HEK293 (cell line): Measurements from ENCODE around the gene SPRR3.

Source experiments
- CTCF ChIA-PET: fragments of 350-600 bp; formaldehyde crosslinking; extraction: SDS; loops from one replicate; lab custom pipeline; 2021; ENCODE audit warnings: antibody characterized with exemption; lab: Yijun Ruan, JAX
- POLR2A ChIA-PET: fragments of 300-600 bp; formaldehyde crosslinking; extraction: SDS; loops from one replicate; lab custom pipeline; 2020; ENCODE audit warnings: antibody characterized with exemption, inconsistent platforms; lab: Yijun Ruan, JAX
- H3K27ac ChIP-seq: fragments of 200-500 bp; sonication (Bioruptor generic); 2 replicates; pipeline ENCODE4 v1.5.1; 2014; ENCODE audit warnings: low read depth, low read length, control low read depth, inconsistent platforms; ENCODE audit errors: extremely low read depth
- H3K36me3 ChIP-seq, 2 experiments: fragments of 200-500 bp in 1 of 2; sonication (Bioruptor generic) in 1 of 2; 1 replicate in 1 of 2; 2 replicates in 1 of 2; pipeline ENCODE4 v1.5.1; 2014 to 2017; ENCODE audit warnings: inconsistent platforms in 2 of 2, low read length in 2 of 2; ENCODE audit not compliant: control insufficient read depth in 2 of 2, insufficient read depth in 1 of 2
- H3K4me1 ChIP-seq: fragments of 200-500 bp; sonication (Bioruptor generic); 2 replicates; pipeline ENCODE4 v1.5.1; 2014; ENCODE audit warnings: mild to moderate bottlenecking, low read length, inconsistent platforms; ENCODE audit not compliant: control insufficient read depth, insufficient read depth
- H3K4me3 ChIP-seq: 2 replicates; pipeline ENCODE4 v1.5.1; 2011; ENCODE audit warnings: low read depth, mild to moderate bottlenecking, control low read depth, low read length, moderate library complexity
- H3K9me3 ChIP-seq: fragments of 200-500 bp; sonication (Bioruptor generic); 2 replicates; pipeline ENCODE4 v1.5.1; 2014; ENCODE audit warnings: low read depth, low read length, inconsistent platforms; ENCODE audit not compliant: control insufficient read depth, insufficient read depth
- GLIS2 ChIP-seq: fragments of 450-650 bp; formaldehyde crosslinking; IDR thresholded peaks from 2 replicates; pipeline ENCODE4 v1.5.1; 2016; ENCODE audit warnings: missing biosample characterization, missing genetic modification characterization
- KLF10 ChIP-seq: fragments of 450-650 bp; IDR thresholded peaks from 2 replicates; pipeline ENCODE4 v1.5.1; 2018; ENCODE audit warnings: missing biosample characterization, mild to moderate bottlenecking, missing genetic modification characterization
- MYNN ChIP-seq: fragments of 450-650 bp; formaldehyde crosslinking; IDR thresholded peaks from 2 replicates; pipeline ENCODE4 v1.5.1; 2016; ENCODE audit warnings: missing biosample characterization, missing genetic modification characterization, borderline replicate concordance
- PATZ1 ChIP-seq: fragments of 450-650 bp; formaldehyde crosslinking; IDR thresholded peaks from 2 replicates; pipeline ENCODE4 v1.5.1; 2016; ENCODE audit warnings: missing biosample characterization, missing genetic modification characterization
- RBAK ChIP-seq: fragments of 450-650 bp; formaldehyde crosslinking; IDR thresholded peaks from 2 replicates; pipeline ENCODE4 v1.5.1; 2016; ENCODE audit warnings: missing biosample characterization, missing genetic modification characterization
- SP3 ChIP-seq: fragments of 450-650 bp; formaldehyde crosslinking; IDR thresholded peaks from 2 replicates; pipeline ENCODE4 v1.5.1; 2016; ENCODE audit warnings: missing biosample characterization, missing genetic modification characterization
- WT1 ChIP-seq: fragments of 450-650 bp; formaldehyde crosslinking; IDR thresholded peaks from 2 replicates; pipeline ENCODE4 v1.5.1; 2016; ENCODE audit warnings: missing biosample characterization, missing genetic modification characterization
- YY2 ChIP-seq: fragments of 450-650 bp; formaldehyde crosslinking; IDR thresholded peaks from 2 replicates; pipeline ENCODE4 v1.5.1; 2016; ENCODE audit warnings: missing biosample characterization, missing genetic modification characterization
- ZBTB20 ChIP-seq: fragments of 450-650 bp; formaldehyde crosslinking; IDR thresholded peaks from 2 replicates; pipeline ENCODE4 v1.5.1; 2016; ENCODE audit warnings: missing biosample characterization, missing genetic modification characterization
- ZNF19 ChIP-seq: fragments of 450-650 bp; formaldehyde crosslinking; IDR thresholded peaks from 2 replicates; pipeline ENCODE4; 2016; ENCODE audit warnings: missing biosample characterization, missing genetic modification characterization, low read depth
- ZNF266 ChIP-seq: fragments of 450-650 bp; formaldehyde crosslinking; IDR thresholded peaks from 2 replicates; pipeline ENCODE4 v1.5.1; 2016; ENCODE audit warnings: missing biosample characterization, missing genetic modification characterization, low read depth
- ZNF274 ChIP-seq, 2 experiments: fragments of 200-500 bp in 1 of 2; fragments of 450-650 bp in 1 of 2; sonication (Bioruptor generic) in 1 of 2; formaldehyde crosslinking in 1 of 2; IDR thresholded peaks; 2 replicates each; pipeline versions ENCODE4 v1.5.1 to v1.6.1; 2014 to 2016; ENCODE audit warnings: borderline replicate concordance in 1 of 2, inconsistent platforms in 1 of 2, low read length in 1 of 2, missing biosample characterization in 1 of 2, missing genetic modification characterization in 1 of 2
- ZNF324 ChIP-seq: fragments of 450-650 bp; formaldehyde crosslinking; IDR thresholded peaks from 2 replicates; pipeline ENCODE4 v1.5.1; 2016; ENCODE audit warnings: missing biosample characterization, missing genetic modification characterization
- ZNF354C ChIP-seq: fragments of 450-650 bp; formaldehyde crosslinking; IDR thresholded peaks from 2 replicates; pipeline ENCODE4 v1.5.1; 2016; ENCODE audit warnings: missing biosample characterization, missing genetic modification characterization, low read depth, borderline replicate concordance
- ZNF366 ChIP-seq: fragments of 450-650 bp; formaldehyde crosslinking; conservative IDR thresholded peaks from 2 replicates; pipeline ENCODE4 v1.5.1; 2016; ENCODE audit warnings: missing biosample characterization, missing genetic modification characterization
- ZNF391 ChIP-seq: fragments of 450-650 bp; formaldehyde crosslinking; IDR thresholded peaks from 2 replicates; pipeline ENCODE4 v1.5.1; 2016; ENCODE audit warnings: low read depth, missing biosample characterization, missing genetic modification characterization, borderline replicate concordance
- ZNF501 ChIP-seq: fragments of 450-650 bp; formaldehyde crosslinking; IDR thresholded peaks from 2 replicates; pipeline ENCODE4 v1.5.1; 2016; ENCODE audit warnings: missing biosample characterization, missing genetic modification characterization
- ZNF560 ChIP-seq: fragments of 450-650 bp; formaldehyde crosslinking; IDR thresholded peaks from 2 replicates; pipeline ENCODE4 v1.5.1; 2017; ENCODE audit warnings: missing biosample characterization, missing genetic modification characterization, borderline replicate concordance
- ZNF571 ChIP-seq: fragments of 450-650 bp; formaldehyde crosslinking; IDR thresholded peaks from 2 replicates; pipeline ENCODE4 v1.5.0; 2017; ENCODE audit warnings: missing biosample characterization, missing genetic modification characterization
- ZNF707 ChIP-seq: fragments of 450-650 bp; formaldehyde crosslinking; IDR thresholded peaks from 2 replicates; pipeline ENCODE4 v1.5.1; 2016; ENCODE audit warnings: missing biosample characterization, missing genetic modification characterization
- TF ChIP-seq, protein P1 (sequence below): fragments of 450-650 bp; formaldehyde crosslinking; IDR thresholded peaks from 2 replicates; pipeline ENCODE4 v1.5.1; 2016; ENCODE audit warnings: missing biosample characterization, missing genetic modification characterization
- TF ChIP-seq, protein P2 (sequence below): fragments of 450-650 bp; formaldehyde crosslinking; IDR thresholded peaks from 2 replicates; pipeline ENCODE4 v1.5.1; 2016; ENCODE audit warnings: missing biosample characterization, missing genetic modification characterization
- TF ChIP-seq, protein P3 (sequence below): fragments of 450-650 bp; formaldehyde crosslinking; IDR thresholded peaks from 2 replicates; pipeline ENCODE4 v1.5.1; 2016; ENCODE audit warnings: missing biosample characterization, missing genetic modification characterization

SPRR3 gene

DNA sequence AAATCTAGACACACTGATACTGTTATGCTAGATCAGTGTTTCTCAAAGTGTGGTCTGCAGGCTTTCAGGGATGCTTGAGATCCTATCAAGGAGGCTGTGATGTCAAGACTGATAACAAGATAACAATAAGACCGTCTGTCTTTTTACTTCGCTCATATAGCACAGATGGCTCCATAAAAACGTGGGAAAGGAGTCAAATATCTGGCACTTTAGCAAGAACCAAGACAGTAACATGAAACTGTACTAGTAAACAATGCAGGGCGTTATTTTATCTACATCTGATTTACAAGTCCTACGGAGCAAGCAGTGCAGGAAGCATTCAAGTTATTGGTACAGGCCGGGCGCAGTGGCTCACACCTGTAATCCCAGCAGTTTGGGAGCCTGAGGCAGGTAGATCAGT is 3.6 kb upstream of the SPRR3 start (continued):
- TF ChIP-seq ZNF274 (IDR thresholded peaks at IDR 0.05; ENCODE audit: low read length) (no peak), ZNF274 (tag by site-specific recombination; IDR thresholded peaks at IDR 0.05; ENCODE audit: borderline replicate concordance) (no peak), WT1 (no peak), ZNF324 (tag by site-specific recombination) (no peak)

DNA sequence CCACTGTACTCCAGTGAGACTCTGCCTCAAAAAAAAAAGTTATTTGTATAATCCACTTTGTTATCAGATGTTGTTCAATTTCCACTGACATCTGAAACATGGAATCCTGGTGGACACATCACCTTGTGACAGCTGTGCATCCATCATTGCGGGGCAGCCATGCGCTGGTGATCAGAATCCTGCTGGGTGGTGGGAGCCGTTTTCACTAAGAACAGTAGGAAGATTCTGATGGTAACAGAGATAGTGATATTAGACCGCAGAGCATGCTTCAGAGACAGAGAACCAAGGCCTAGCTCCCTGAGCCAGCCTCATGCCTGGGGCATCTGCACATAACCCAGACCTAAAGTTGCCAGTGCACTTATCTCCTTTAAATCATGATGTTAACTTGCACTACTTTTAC is 3.1 kb upstream of the SPRR3 start:
- ChIA-PET POLR2A (no interaction called here), CTCF (no interaction called here)
- Histone ChIP-seq H3K9me3 (no peaks in the 10 kb centered on the region), H3K36me3 (no peaks in the 10 kb centered on the region), H3K4me1 (no peaks in the 10 kb centered on the region), H3K4me3 (no peak overlapping the region), H3K27ac (no peak overlapping the region)
- no peak for TF ChIP-seq ZNF571 (tag by site-specific recombination)

- TF ChIP-seq ZNF707 (tag by site-specific recombination) = no peak
- no peak for TF ChIP-seq SP3
- TF ChIP-seq PATZ1 (tag by site-specific recombination) = no peak
- no peak for TF ChIP-seq ZNF391 (tag by site-specific recombination)
- TF ChIP-seq ZNF324 (tag by site-specific recombination) = no peak
- TF ChIP-seq ZNF571 (tag by site-specific recombination) = no peak
- no peak for TF ChIP-seq ZNF266 (tag by site-specific recombination)
- TF ChIP-seq YY2 = no peak
- TF ChIP-seq, all 188 proteins: peak for 0
- POLR2A ChIA-PET = no interaction called here
- Histone ChIP-seq H3K36me3 (no peaks in the 10 kb centered on the region), H3K4me1 (no peaks in the 10 kb centered on the region), H3K27ac (no peak overlapping the region), H3K4me3 (no peak overlapping the region), H3K9me3 (no peaks in the 10 kb centered on the region)
- CTCF ChIA-PET = interaction anchor here (0.6 to 0.7 kb wide), 2 partner anchors 36 to 320 kb away, joined by 3 read pairs; no protein-coding TSS in a partner anchor
Measured at GRCh38 chr1:152999818-153000217, 1.7 kb upstream of the SPRR3 start.

- H3K4me3 ChIP-seq = no peak overlapping the region
- no peak overlapping the region for H3K27ac ChIP-seq
- no peaks in the 10 kb centered on the region for H3K9me3 ChIP-seq
- ChIA-PET POLR2A (no interaction called here), CTCF (no interaction called here)
- no peaks in the 10 kb centered on the region for H3K4me1 ChIP-seq
- H3K36me3 ChIP-seq = no peaks in the 10 kb centered on the region
- TF ChIP-seq ZNF366 (tag by site-specific recombination) (no peak), ZBTB20 (tag by site-specific recombination) (no peak), ZNF354C (tag by site-specific recombination) (no peak), RBAK (tag by site-specific recombination) (no peak), ZNF501 (no peak), MYNN (tag by site-specific recombination) (no peak), ZNF560 (tag by site-specific recombination) (no peak), KLF10 (tag by site-specific recombination) (no peak), GLIS2 (tag by site-specific recombination) (no peak), ZNF19 (tag by site-specific recombination) (no peak)
- TF ChIP-seq, protein P1, sequence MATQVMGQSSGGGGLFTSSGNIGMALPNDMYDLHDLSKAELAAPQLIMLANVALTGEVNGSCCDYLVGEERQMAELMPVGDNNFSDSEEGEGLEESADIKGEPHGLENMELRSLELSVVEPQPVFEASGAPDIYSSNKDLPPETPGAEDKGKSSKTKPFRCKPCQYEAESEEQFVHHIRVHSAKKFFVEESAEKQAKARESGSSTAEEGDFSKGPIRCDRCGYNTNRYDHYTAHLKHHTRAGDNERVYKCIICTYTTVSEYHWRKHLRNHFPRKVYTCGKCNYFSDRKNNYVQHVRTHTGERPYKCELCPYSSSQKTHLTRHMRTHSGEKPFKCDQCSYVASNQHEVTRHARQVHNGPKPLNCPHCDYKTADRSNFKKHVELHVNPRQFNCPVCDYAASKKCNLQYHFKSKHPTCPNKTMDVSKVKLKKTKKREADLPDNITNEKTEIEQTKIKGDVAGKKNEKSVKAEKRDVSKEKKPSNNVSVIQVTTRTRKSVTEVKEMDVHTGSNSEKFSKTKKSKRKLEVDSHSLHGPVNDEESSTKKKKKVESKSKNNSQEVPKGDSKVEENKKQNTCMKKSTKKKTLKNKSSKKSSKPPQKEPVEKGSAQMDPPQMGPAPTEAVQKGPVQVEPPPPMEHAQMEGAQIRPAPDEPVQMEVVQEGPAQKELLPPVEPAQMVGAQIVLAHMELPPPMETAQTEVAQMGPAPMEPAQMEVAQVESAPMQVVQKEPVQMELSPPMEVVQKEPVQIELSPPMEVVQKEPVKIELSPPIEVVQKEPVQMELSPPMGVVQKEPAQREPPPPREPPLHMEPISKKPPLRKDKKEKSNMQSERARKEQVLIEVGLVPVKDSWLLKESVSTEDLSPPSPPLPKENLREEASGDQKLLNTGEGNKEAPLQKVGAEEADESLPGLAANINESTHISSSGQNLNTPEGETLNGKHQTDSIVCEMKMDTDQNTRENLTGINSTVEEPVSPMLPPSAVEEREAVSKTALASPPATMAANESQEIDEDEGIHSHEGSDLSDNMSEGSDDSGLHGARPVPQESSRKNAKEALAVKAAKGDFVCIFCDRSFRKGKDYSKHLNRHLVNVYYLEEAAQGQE (tag by site-specific recombination) = no peak
- TF ChIP-seq, protein P2, sequence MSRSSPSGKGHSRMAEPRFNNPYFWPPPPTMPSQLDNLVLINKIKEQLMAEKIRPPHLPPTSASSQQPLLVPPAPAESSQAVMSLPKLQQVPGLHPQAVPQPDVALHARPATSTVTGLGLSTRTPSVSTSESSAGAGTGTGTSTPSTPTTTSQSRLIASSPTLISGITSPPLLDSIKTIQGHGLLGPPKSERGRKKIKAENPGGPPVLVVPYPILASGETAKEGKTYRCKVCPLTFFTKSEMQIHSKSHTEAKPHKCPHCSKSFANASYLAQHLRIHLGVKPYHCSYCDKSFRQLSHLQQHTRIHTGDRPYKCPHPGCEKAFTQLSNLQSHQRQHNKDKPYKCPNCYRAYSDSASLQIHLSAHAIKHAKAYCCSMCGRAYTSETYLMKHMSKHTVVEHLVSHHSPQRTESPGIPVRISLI = no peak
- TF ChIP-seq, protein P3, sequence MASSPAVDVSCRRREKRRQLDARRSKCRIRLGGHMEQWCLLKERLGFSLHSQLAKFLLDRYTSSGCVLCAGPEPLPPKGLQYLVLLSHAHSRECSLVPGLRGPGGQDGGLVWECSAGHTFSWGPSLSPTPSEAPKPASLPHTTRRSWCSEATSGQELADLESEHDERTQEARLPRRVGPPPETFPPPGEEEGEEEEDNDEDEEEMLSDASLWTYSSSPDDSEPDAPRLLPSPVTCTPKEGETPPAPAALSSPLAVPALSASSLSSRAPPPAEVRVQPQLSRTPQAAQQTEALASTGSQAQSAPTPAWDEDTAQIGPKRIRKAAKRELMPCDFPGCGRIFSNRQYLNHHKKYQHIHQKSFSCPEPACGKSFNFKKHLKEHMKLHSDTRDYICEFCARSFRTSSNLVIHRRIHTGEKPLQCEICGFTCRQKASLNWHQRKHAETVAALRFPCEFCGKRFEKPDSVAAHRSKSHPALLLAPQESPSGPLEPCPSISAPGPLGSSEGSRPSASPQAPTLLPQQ (tag by site-specific recombination) = no peak
Measured at GRCh38 chr1:153000294-153000693, 1.3 kb upstream of the SPRR3 start.
